Activated naive CD4-positive, alpha-beta T cell treated with anti-CD3 and anti-CD28 coated beads, Interleukin-2, amount 50 U/mL, for 24 hours (primary cell): Measurements from ENCODE around the gene DEDD.

Experiments
- H3K27ac Mint-ChIP-seq: one replicate; pipeline ENCODE4 v1.8.0; 2021; ENCODE audit warnings: mild to moderate bottlenecking, mixed read lengths
- H3K27me3 Mint-ChIP-seq: one replicate; pipeline ENCODE4 v1.8.0; 2021; ENCODE audit warnings: mixed read lengths
- H3K36me3 Mint-ChIP-seq: one replicate; pipeline ENCODE4 v1.8.0; 2021; ENCODE audit warnings: mixed read lengths
- H3K4me1 Mint-ChIP-seq: one replicate; pipeline ENCODE4 v1.8.0; 2021; ENCODE audit warnings: mixed read lengths
- H3K4me3 Mint-ChIP-seq: one replicate; pipeline ENCODE4 v1.8.0; 2021; ENCODE audit warnings: mild to moderate bottlenecking, mixed read lengths
- H3K9me3 Mint-ChIP-seq: one replicate; pipeline ENCODE4 v1.8.0; 2021; ENCODE audit warnings: mixed read lengths

DEDD gene

DNA sequence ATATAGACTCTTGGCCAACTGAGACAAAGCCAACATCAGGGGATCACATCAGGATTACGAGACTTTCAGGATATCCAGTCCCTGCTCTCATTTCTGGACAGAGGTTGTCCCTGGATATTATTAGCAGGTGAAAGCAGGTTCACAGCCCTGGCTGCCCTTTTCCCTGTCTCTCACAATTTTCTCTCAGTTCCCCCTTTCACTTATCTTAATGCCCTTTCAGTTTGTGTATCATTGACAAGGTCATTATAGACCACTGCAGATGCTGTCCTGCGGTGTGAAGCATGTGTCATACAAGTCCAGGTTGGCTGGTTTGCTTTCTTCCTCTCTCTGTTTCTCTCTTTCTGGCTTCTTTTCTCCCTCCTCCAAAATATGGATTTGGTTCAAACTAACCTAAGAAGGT, 36.5 kb downstream of the DEDD start:
- Mint-ChIP-seq H3K27me3 (no peaks in the 10 kb centered on the region), H3K36me3 (peaks cover 2% of the 10 kb centered on the region), H3K9me3 (no peaks in the 10 kb centered on the region), H3K4me3 (peak overlapping the region; percentile 28), H3K27ac (no peak overlapping the region), H3K4me1 (peaks cover 64% of the 10 kb centered on the region)

- peaks cover 68% of the 10 kb centered on the region for H3K4me1 Mint-ChIP-seq
- no peaks in the 10 kb centered on the region for H3K27me3 Mint-ChIP-seq
- no peak overlapping the region for H3K4me3 Mint-ChIP-seq
- H3K9me3 Mint-ChIP-seq = no peaks in the 10 kb centered on the region
- peaks cover 2% of the 10 kb centered on the region for H3K36me3 Mint-ChIP-seq
- H3K27ac Mint-ChIP-seq = peak overlapping the region; percentile 41
Measured at GRCh38 chr1:161095230-161095629, 37.2 kb downstream of the DEDD start.

GRCh38 chr1:161094481-161094880, 38.0 kb downstream of the DEDD start:
- Mint-ChIP-seq H3K9me3 (no peaks in the 10 kb centered on the region), H3K4me3 (peak overlapping the region; percentile 13), H3K36me3 (peaks cover 2% of the 10 kb centered on the region), H3K4me1 (peaks cover 69% of the 10 kb centered on the region), H3K27me3 (no peaks in the 10 kb centered on the region), H3K27ac (no peak overlapping the region)

DNA sequence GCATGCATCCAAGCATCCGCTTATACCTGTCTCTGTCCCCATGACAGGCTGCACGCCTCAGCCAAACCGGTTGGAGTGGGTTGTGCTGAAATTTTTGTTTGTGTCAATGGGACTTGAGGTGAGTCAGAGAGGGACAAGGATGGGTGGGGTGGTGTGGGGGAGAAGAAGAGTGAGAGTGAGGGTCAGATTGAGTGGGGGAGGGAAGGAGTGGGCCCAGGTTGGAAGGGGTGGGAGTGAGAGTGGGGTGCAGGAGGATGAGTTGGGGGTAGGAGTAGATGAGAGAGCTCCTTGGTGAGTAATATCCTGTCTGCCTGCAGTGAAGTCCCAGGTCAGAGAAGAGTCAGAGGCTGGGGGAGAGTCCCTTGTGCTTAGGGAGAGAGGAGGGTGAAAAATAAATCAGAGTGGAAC, 39.8 kb downstream of the DEDD start:
- H3K27ac Mint-ChIP-seq = peak overlapping the region; percentile 88
- no peaks in the 10 kb centered on the region for H3K36me3 Mint-ChIP-seq
- H3K27me3 Mint-ChIP-seq = no peaks in the 10 kb centered on the region
- no peaks in the 10 kb centered on the region for H3K9me3 Mint-ChIP-seq
- H3K4me1 Mint-ChIP-seq = peaks cover 56% of the 10 kb centered on the region
- peak overlapping the region; percentile 63 for H3K4me3 Mint-ChIP-seq

DNA sequence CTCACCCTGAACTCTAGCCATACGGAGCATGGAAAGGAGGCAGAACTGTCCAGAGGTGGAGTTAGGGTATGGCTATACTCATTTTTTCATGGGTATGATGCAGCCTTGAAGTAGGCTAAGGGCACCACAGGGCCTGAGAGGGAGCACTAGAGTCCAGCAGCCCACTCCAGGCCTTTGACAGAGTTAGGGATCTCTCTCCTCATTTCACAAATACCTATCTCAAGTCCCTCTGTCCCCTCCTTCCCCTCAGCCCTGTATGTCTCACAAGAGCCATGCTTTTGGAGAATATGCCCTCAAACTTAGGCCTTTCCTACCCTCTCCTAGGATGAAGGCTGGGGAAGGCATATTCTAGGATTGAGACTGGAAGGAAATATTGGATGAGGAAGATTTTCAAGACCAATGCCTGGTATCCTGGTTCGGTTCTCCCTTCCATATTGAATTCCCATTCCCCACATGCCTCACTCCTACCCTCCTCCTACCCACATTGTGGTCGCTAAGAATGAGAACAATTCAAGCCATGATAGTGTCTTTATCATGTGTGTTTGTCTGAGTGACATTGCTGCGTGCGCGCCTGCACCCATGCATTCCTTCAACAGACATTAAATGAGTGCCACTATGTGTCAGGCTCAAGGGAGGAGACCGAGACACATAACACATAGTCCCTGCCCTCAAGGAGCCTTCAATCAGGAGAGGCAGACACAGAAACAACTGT, 40.5 kb downstream of the DEDD start:
- Mint-ChIP-seq H3K4me3 (no peak overlapping the region), H3K4me1 (peaks cover 50% of the 10 kb centered on the region), H3K27ac (no peak overlapping the region), H3K27me3 (no peaks in the 10 kb centered on the region), H3K9me3 (no peaks in the 10 kb centered on the region), H3K36me3 (no peaks in the 10 kb centered on the region)

DNA sequence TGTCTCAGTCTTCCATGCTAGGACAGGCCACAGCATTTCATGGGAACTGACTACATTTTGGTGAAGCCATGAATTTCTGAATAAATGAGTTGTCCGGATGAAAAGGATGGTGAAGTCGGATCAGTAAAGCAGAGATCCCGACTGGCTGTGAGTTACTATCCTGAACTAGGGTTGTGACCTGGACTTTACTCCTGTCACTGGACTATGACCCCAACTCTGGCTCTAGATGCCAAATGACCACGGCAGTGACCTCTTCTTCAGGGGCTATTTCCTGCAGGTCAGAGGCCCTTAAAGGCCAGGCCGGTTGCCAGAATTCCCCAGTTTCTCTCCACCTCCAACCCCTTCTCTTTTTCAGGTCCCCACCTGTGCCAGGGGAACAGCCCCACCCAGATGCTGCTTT, 41.4 kb downstream of the DEDD start:
- no peaks in the 10 kb centered on the region for H3K27me3 Mint-ChIP-seq
- no peaks in the 10 kb centered on the region for H3K9me3 Mint-ChIP-seq
- H3K4me1 Mint-ChIP-seq = peaks cover 44% of the 10 kb centered on the region
- H3K27ac Mint-ChIP-seq = no peak overlapping the region
- no peaks in the 10 kb centered on the region for H3K36me3 Mint-ChIP-seq
- no peak overlapping the region for H3K4me3 Mint-ChIP-seq

DNA sequence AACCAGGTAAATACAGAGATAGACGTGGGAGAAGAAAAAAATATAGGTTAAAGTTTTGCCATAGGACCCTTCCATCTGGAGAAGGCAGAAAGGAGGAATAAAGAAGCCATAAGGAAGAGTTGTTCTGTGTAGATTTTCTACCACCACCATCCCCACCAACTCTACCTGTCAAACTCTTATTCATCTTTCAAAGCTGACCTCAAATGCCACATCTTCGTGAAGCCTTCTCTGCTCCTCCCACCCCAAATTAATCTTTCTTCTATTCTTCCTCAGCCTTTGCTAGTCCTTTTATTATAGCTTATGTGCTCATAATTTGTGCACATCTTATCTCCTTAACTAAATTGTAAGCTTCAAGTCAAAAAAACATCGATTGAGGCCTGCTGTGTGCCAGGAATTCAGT, 41.9 kb downstream of the DEDD start:
- no peaks in the 10 kb centered on the region for H3K9me3 Mint-ChIP-seq
- no peaks in the 10 kb centered on the region for H3K36me3 Mint-ChIP-seq
- no peaks in the 10 kb centered on the region for H3K27me3 Mint-ChIP-seq
- H3K4me3 Mint-ChIP-seq = no peak overlapping the region
- H3K4me1 Mint-ChIP-seq = peaks cover 44% of the 10 kb centered on the region
- no peak overlapping the region for H3K27ac Mint-ChIP-seq

DNA sequence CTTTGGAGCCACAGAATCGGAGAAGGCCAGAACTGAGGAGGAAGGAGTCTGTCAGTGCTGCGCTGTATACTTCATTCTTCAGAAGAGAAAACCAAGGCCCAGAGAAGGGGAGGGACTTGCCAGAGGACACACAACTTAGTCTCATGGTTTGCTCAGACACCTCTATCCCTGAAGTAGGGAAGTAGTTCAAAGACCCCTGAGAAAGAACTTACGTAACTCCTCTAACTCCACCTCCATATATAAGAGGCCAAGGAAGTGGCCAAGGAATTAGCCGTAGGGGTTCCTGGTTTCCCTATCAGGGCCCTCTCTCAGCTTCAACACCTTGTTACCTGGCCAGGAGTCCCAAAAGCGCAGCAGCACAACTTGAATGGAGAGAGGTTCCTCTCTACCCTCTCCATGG, 42.5 kb downstream of the DEDD start:
- Mint-ChIP-seq H3K9me3 (no peaks in the 10 kb centered on the region), H3K36me3 (no peaks in the 10 kb centered on the region)

GRCh38 chr1:161089251-161089924, 43.1 kb downstream of the DEDD start, which contains the start of gene NECTIN4:
Gene NECTIN4, minus strand, starts transcription at chr1:161089558. Its CDS starts 262 bp downstream, at chr1:161089296.
- Mint-ChIP-seq H3K36me3 (no peaks in the 10 kb centered on the region), H3K27me3 (no peaks in the 10 kb centered on the region), H3K4me1 (peaks cover 35% of the 10 kb centered on the region), H3K9me3 (no peaks in the 10 kb centered on the region), H3K27ac (peak within 1 kb of the TSS; percentile 77), H3K4me3 (no peak within 1 kb of the TSS)

More for the DNA sequence above, 42.5 kb downstream of the DEDD start:
- Mint-ChIP-seq H3K27me3 (no peaks in the 10 kb centered on the region), H3K27ac (peak overlapping the region; percentile 77), H3K4me3 (no peak overlapping the region), H3K4me1 (peaks cover 39% of the 10 kb centered on the region)

GRCh38 chr1:161088587-161089110, 43.8 kb downstream of the DEDD start:
- peaks cover 32% of the 10 kb centered on the region for H3K4me1 Mint-ChIP-seq
- no peaks in the 10 kb centered on the region for H3K9me3 Mint-ChIP-seq
- no peaks in the 10 kb centered on the region for H3K27me3 Mint-ChIP-seq
- H3K4me3 Mint-ChIP-seq = no peak overlapping the region
- H3K36me3 Mint-ChIP-seq = no peaks in the 10 kb centered on the region
- H3K27ac Mint-ChIP-seq = no peak overlapping the region

DNA sequence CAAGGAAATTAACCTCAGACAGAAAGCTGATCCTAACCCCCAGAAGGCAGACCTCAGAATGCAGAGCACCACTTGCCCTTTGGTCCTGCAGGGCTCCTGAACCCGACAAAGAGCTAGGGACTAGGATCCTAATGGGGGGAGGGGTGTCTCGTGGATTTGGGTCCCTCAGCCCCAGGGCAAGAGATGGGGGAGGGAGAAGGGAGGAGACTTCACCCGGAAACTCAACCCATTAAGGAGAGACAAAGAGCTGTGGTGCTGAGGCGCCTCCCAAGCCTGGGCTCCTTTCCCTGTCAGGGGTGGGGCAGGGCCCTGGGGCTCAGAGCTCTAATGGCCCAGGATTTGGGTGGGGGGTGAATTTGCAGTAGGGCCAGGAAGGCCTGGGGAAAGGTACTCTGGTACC, 46.0 kb downstream of the DEDD start:
- H3K36me3 Mint-ChIP-seq = no peaks in the 10 kb centered on the region
- no peak overlapping the region for H3K4me3 Mint-ChIP-seq
- no peaks in the 10 kb centered on the region for H3K9me3 Mint-ChIP-seq
- H3K27ac Mint-ChIP-seq = no peak overlapping the region
- H3K27me3 Mint-ChIP-seq = no peaks in the 10 kb centered on the region
- peaks cover 10% of the 10 kb centered on the region for H3K4me1 Mint-ChIP-seq

GRCh38 chr1:161085165-161085564, 47.3 kb downstream of the DEDD start:
- H3K4me3 Mint-ChIP-seq = no peak overlapping the region
- H3K27me3 Mint-ChIP-seq = no peaks in the 10 kb centered on the region
- H3K27ac Mint-ChIP-seq = no peak overlapping the region
- peaks cover under 1% of the 10 kb centered on the region for H3K4me1 Mint-ChIP-seq
- no peaks in the 10 kb centered on the region for H3K9me3 Mint-ChIP-seq
- H3K36me3 Mint-ChIP-seq = no peaks in the 10 kb centered on the region

DNA sequence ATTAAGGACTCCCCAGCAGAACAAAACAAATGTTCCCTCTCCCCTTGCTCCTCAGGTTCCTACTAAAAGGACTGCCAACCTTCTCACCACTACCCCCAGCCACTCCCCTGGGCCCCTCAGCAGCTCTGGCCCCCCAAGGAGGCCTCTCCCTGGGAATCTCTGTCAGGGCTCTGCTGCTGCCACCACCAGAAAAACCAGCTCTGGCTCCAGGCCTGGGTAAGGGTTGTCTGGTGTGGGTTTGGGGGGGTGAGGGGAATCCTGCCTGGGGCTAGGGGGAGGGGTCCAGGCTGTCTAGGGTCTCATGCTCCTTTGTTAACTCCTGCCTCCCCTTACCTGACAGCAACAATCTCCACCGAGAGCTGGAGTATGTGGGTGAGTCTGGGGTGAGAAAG, 47.9 kb downstream of the DEDD start:
- Mint-ChIP-seq H3K9me3 (no peaks in the 10 kb centered on the region), H3K4me3 (no peak overlapping the region), H3K4me1 (no peaks in the 10 kb centered on the region), H3K27me3 (no peaks in the 10 kb centered on the region), H3K36me3 (no peaks in the 10 kb centered on the region), H3K27ac (no peak overlapping the region)

DNA sequence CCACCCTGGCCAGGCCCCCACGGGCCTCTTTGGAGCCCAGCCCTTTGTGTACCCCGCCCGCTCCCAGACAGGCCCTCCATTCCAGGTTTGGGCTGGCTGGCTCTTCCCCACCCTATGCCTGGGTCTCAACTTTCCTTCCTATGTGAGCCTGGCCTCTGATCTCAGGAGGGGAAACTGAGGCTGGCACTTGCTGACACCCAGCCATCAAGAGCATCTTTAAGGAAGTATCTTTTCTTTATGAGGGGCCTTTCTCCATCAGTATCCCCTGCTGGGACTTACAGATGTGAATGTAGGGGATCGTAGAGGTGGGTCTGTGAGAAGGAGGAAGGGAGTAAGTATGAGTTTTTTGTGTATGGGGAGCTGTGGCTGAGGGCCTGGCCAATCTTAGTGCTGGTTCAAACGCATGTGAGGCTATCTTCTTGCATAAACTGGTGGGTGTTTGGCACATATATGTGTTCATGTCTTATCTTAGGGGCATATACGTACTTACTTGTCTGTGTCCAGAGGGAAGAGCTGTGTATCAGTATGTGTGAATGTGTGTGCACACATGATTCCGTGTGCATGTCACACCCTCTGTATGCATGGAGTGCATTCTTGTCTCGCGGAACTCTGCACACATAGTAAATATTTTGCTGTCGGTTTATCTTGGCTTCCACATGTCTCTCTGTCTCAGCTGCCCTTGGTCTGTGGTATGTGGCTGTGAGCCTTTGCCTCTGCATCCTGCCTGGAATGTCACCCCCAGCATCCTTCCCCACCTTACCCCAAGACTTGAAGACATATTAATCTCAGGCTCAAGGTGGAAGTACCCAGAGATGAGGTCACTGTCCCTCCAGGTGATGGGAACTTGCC, 48.5 kb downstream of the DEDD start:
- Mint-ChIP-seq H3K9me3 (no peaks in the 10 kb centered on the region), H3K4me1 (no peaks in the 10 kb centered on the region), H3K27me3 (no peaks in the 10 kb centered on the region), H3K27ac (no peak overlapping the region), H3K36me3 (no peaks in the 10 kb centered on the region), H3K4me3 (no peak overlapping the region)

DNA sequence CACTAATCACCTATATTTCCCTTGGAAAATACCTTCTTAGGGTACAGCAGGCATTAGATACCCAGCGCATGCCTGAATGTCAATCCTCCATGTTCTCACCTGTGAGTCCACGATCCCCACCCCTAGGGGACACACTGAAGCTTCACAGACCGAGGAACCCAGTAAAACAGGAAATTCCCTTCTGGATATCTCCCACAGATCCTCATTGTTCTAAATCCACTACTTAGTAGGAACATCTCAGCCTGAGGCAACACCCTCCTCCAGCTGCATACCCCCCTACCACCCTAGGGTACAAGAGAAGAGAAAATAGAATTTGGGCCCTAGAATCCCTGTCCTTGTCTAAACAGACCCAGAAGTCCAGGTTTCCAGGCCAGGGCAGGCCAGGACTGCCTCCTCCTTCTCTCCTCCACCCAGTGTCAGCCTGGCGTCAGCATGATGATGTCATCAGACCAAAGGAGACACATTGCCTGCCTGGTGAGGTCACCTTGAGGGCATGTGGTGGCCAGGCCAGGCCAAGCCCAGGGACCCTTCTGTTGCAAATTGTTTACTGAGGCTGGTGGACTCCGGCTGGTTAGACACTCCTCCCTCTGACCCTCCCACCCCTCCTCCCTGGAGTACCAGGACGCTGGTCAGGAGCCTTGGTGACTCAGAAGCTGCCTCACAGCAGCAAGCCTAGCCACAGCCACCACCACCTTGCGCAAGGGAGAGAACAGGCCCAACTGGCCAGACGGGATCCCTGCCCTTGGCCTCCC, 49.3 kb downstream of the DEDD start:
- Mint-ChIP-seq H3K9me3 (no peaks in the 10 kb centered on the region), H3K4me3 (no peak overlapping the region), H3K4me1 (no peaks in the 10 kb centered on the region), H3K27me3 (no peaks in the 10 kb centered on the region), H3K36me3 (no peaks in the 10 kb centered on the region), H3K27ac (no peak overlapping the region)
